ENCODE data around the gene PROP1.

Gene PROP1

GRCh38 chr5:177987326-177987725, 8.7 kb downstream of the PROP1 start:
- Histone ChIP-seq H3K4me3 (ENCODE audit: insufficient read length, low read depth) (no peak overlapping the region), H3K4me1 (ENCODE audit: insufficient read depth, insufficient read length) (peaks cover 4% of the 10 kb centered on the region), H3K9me3 (ENCODE audit: insufficient read depth, low read length) (no peaks in the 10 kb centered on the region), H3K36me3 (ENCODE audit: insufficient read depth, insufficient read length, low read length) (no peaks in the 10 kb centered on the region), H3K9ac (ENCODE audit: insufficient read length, low read depth) (no peak overlapping the region), H3K27me3 (ENCODE audit: insufficient read depth, insufficient read length) (peaks cover 39% of the 10 kb centered on the region)
- no peak for DNase-seq (ENCODE audit: low read depth, low spot score)
- no peak for TF ChIP-seq SUZ12 (IDR thresholded peaks at IDR 0.05; ENCODE audit: extremely low read depth, insufficient read depth, insufficient read length)
- TF ChIP-seq YY1 (IDR thresholded peaks at IDR 0.05; ENCODE audit: insufficient read depth, insufficient read length) = no peak
- no peak for TF ChIP-seq ZNF274 (IDR thresholded peaks at IDR 0.05; ENCODE audit: low read depth, low read length)

GRCh38 chr5:177985430-177986040, 10.5 kb downstream of the PROP1 start:
- H3K9ac ChIP-seq (ENCODE audit: insufficient read length, low read depth) = peak overlapping the region; percentile 64
- TF ChIP-seq YY1 (IDR thresholded peaks at IDR 0.05; ENCODE audit: insufficient read depth, insufficient read length) = no peak
- TF ChIP-seq SUZ12 (IDR thresholded peaks at IDR 0.05; ENCODE audit: extremely low read depth, insufficient read depth, insufficient read length) = no peak
- TF ChIP-seq ZNF274 (IDR thresholded peaks at IDR 0.05; ENCODE audit: low read depth, low read length) = no peak
- peaks cover 4% of the 10 kb centered on the region for H3K4me1 ChIP-seq (ENCODE audit: insufficient read depth, insufficient read length)
- no peaks in the 10 kb centered on the region for H3K9me3 ChIP-seq (ENCODE audit: insufficient read depth, low read length)
- H3K36me3 ChIP-seq (ENCODE audit: insufficient read depth, insufficient read length, low read length) = no peaks in the 10 kb centered on the region
- H3K27me3 ChIP-seq (ENCODE audit: insufficient read depth, insufficient read length) = peaks cover 39% of the 10 kb centered on the region
- no peak overlapping the region for H3K4me3 ChIP-seq (ENCODE audit: insufficient read length, low read depth)
- no peak for DNase-seq (ENCODE audit: low read depth, low spot score)

DNA sequence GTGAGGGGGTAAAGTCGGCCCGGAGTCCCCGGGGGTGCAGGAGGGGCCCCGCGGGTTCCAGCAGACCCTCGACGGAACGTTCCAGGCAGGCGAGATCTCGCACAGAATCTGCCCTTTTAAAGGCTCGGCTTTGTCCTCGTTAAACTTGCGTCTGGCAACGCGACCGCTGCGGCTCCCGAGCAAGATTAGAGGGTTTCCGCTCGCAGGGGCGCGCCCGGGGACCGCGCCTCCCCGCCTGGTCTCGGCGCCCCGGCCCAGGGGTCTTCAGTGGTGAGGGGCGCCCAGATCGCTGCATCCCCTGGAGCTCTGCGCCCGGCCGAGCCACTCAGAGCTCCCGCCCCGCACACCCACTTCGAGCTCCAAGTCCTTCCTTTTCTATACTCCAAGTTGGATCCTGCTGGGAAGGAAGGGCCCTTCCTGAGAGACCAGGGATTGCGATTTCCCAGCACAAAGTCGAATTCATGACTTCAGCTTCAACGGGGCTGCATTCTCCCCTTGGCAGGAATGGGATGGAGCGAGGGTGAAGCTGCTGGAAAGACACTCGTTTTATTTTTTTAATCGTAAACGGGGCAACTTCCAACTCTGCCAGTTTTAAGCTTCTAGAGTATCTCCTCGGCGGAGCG, 11.3 kb downstream of the PROP1 start:
- H3K27me3 ChIP-seq (ENCODE audit: insufficient read depth, insufficient read length) = peaks cover 39% of the 10 kb centered on the region
- TF ChIP-seq ZNF274 (IDR thresholded peaks at IDR 0.05; ENCODE audit: low read depth, low read length) (no peak), SUZ12 (IDR thresholded peaks at IDR 0.05; ENCODE audit: extremely low read depth, insufficient read depth, insufficient read length) (no peak), YY1 (IDR thresholded peaks at IDR 0.05; ENCODE audit: insufficient read depth, insufficient read length) (no peak)
- no peaks in the 10 kb centered on the region for H3K9me3 ChIP-seq (ENCODE audit: insufficient read depth, low read length)

DNA sequence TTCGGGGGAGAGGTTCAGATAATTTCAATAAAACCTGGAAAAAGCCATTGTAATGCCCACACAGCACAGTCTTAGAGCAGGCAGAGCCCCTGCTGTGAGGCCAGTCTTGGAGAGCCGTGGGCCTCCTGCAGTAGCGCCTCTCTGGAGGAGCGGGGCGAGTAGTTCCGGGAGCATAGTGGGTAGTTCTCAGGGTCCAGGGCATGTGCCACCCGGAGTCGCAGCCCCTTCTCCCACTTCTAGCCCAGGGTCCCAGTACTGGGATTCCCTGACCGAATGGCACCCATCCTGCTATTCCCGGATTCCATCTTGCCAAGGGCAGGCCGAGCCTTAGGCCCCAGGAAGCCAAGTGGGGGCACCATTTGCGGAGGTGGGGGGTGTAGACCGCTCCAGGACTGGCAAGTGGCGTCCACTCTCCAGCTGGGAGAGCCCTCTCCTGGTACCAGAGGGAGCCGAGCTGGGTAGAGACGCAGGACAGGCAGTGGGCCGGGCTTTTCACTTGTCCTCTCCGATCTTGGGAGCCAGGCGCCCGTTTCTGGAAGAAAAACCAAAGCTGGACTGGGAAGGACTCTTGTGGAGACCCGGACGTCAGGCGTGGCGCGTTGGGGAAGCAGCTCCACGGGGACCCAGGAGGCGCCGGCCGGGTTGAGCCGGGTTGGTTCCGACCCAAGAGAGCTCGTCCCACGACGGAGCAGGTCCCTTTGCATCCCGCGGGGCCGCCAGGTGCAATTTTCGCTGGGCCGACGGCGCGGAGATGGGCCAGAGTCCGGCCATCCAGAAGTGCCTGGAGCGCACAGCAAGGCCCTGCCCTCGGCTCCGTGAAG, 12.1 kb downstream of the PROP1 start:
- no peaks in the 10 kb centered on the region for H3K9me3 ChIP-seq (ENCODE audit: insufficient read depth, low read length)
- H3K4me1 ChIP-seq (ENCODE audit: insufficient read depth, insufficient read length) = peaks cover 4% of the 10 kb centered on the region
- peaks cover 39% of the 10 kb centered on the region for H3K27me3 ChIP-seq (ENCODE audit: insufficient read depth, insufficient read length)
- H3K9ac ChIP-seq (ENCODE audit: insufficient read length, low read depth) = peak overlapping the region; percentile 76
- no peak for DNase-seq (ENCODE audit: low read depth, low spot score)
- no peak for TF ChIP-seq YY1 (IDR thresholded peaks at IDR 0.05; ENCODE audit: insufficient read depth, insufficient read length)
- no peak for TF ChIP-seq SUZ12 (IDR thresholded peaks at IDR 0.05; ENCODE audit: extremely low read depth, insufficient read depth, insufficient read length)
- H3K36me3 ChIP-seq (ENCODE audit: insufficient read depth, insufficient read length, low read length) = no peaks in the 10 kb centered on the region
- peak overlapping the region; percentile 9 for H3K4me3 ChIP-seq (ENCODE audit: insufficient read length, low read depth)

More for the DNA sequence above, 11.3 kb downstream of the PROP1 start:
- H3K4me1 ChIP-seq (ENCODE audit: insufficient read depth, insufficient read length) = peaks cover 4% of the 10 kb centered on the region
- H3K4me3 ChIP-seq (ENCODE audit: insufficient read length, low read depth) = peak overlapping the region; percentile 9
- no peaks in the 10 kb centered on the region for H3K36me3 ChIP-seq (ENCODE audit: insufficient read depth, insufficient read length, low read length)
- DNase-seq (ENCODE audit: low read depth, low spot score) = no peak
- peak overlapping the region; percentile 76 for H3K9ac ChIP-seq (ENCODE audit: insufficient read length, low read depth)

DNA sequence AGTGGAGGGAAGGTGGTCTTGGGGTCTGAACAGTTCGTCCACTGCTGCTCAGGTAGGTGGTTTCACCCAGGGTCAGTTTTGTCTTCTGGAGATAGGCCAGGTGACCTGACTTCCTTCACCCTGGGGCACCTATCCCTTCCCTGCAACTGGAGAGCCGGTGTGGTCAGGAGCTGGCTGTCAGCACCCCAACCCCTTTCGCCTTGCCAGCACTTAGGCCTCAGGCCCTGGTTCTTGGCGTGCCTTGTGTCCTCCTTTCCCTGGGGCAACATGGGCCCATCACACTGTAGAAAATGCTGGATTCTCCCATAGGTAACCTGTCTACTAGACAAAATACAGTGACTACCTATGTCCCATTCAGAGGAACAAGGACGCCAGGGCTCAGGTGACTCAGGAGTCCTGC, 13.1 kb downstream of the PROP1 start:
- no peak for DNase-seq (ENCODE audit: low read depth, low spot score)
- Histone ChIP-seq H3K4me3 (ENCODE audit: insufficient read length, low read depth) (no peak overlapping the region), H3K27me3 (ENCODE audit: insufficient read depth, insufficient read length) (peaks cover 39% of the 10 kb centered on the region), H3K4me1 (ENCODE audit: insufficient read depth, insufficient read length) (peaks cover 4% of the 10 kb centered on the region), H3K36me3 (ENCODE audit: insufficient read depth, insufficient read length, low read length) (no peaks in the 10 kb centered on the region), H3K9ac (ENCODE audit: insufficient read length, low read depth) (no peak overlapping the region), H3K9me3 (ENCODE audit: insufficient read depth, low read length) (no peaks in the 10 kb centered on the region)
- no peak for TF ChIP-seq SUZ12 (IDR thresholded peaks at IDR 0.05; ENCODE audit: extremely low read depth, insufficient read depth, insufficient read length)
- no peak for TF ChIP-seq YY1 (IDR thresholded peaks at IDR 0.05; ENCODE audit: insufficient read depth, insufficient read length)
- TF ChIP-seq ZNF274 (IDR thresholded peaks at IDR 0.05; ENCODE audit: low read depth, low read length) = no peak

DNA sequence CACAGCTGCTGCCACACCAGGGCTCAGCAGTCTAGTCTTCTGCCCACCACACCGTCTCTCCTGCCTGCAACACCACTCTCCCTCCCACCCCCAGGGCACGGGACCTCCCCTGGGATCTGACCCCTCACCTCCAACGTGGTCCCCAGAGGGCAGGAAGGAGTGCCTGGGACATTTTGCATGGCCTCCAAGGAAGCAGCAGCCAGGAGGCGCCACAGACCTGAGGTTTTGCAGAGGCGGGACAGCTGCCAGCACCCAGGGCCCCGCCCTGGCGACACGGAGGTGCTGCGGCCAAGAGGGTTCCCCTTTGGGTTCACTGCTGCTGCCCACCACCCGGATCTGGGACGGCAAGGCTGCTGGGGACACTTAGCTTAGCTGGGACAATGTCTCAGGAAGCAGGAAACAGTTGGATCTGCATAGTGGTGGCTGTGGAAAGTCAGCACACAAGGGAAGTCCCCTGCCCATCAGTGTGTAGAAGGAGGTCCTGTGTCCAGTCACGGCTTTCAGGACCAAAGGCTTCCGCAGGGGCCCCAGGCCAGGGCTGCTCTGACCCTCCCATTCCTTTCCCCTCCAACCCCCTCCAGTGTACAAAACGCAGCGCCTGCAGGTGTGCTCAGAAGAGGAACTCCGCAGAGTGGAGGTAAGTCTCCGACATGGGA, 13.8 kb downstream of the PROP1 start:
- Histone ChIP-seq H3K36me3 (ENCODE audit: insufficient read depth, insufficient read length, low read length) (no peaks in the 10 kb centered on the region), H3K27me3 (ENCODE audit: insufficient read depth, insufficient read length) (peaks cover 36% of the 10 kb centered on the region), H3K4me1 (ENCODE audit: insufficient read depth, insufficient read length) (peaks cover 4% of the 10 kb centered on the region), H3K9ac (ENCODE audit: insufficient read length, low read depth) (no peak overlapping the region), H3K9me3 (ENCODE audit: insufficient read depth, low read length) (no peaks in the 10 kb centered on the region), H3K4me3 (ENCODE audit: insufficient read length, low read depth) (no peak overlapping the region)
- no peak for DNase-seq (ENCODE audit: low read depth, low spot score)
- TF ChIP-seq SUZ12 (IDR thresholded peaks at IDR 0.05; ENCODE audit: extremely low read depth, insufficient read depth, insufficient read length) (no peak), YY1 (IDR thresholded peaks at IDR 0.05; ENCODE audit: insufficient read depth, insufficient read length) (no peak), ZNF274 (IDR thresholded peaks at IDR 0.05; ENCODE audit: low read depth, low read length) (no peak)

All from NT2/D1 (cell line).